Measurements from ENCODE around the gene PTCH2. TPM values are rescaled to one million over a fixed set of nuclear protein-coding genes. Genes with fewer than 3 reads are reported as not detected.
A peak's percentile ranks its signal among the peaks of the same experiment; 100 is the strongest.

PTCH2 gene
- total and polyA plus RNA-seq, 2 donors (not counting 1 experiment from before 2014, with no cell fraction given) = 1.3 to 1.7 TPM

DNA sequence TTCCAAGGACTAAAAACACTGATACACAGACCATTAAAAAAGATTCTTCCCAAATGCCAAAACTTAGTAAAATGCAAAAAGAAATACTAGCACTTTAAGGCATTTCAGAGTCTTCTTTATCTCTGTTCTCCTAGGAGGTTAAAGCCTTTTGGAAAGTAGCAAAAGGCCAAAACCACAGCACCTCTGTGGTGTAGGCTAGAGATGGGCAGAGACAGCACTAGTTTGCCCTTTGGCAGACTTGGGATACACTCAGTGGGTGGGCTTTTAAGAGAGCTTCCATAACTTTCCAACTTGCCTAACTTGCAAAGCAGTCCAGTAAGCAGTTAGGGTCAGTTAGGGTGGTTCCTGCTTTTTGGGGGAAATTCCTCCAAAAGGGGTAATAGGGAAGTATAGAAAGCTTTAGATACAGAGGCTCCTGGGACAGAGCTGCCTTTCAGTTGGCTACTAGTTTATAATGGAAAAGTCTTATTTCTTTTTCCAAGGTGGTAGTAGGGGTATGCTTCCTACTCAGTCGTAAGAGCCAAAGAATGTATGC, 17.9 kb upstream of the PTCH2 start:
- H3K27ac ChIP-seq (ENCODE audit: low read length in 2 of 2) = peak overlapping the region in 1 of 2 donors; percentile 39
- intact Hi-C loops (cut with micrococcal nuclease) = no loop called here
- no peak overlapping the region for H2AFZ ChIP-seq (ENCODE audit: insufficient read depth, low read depth, low read length, poor library complexity, severe bottlenecking)
- Mint-ChIP-seq H3K27me3 (no peaks in the 10 kb centered on the region), H3K4me1 (peaks cover 18% of the 10 kb centered on the region), H3K27ac (no peak overlapping the region), H3K4me3 (no peak overlapping the region), H3K9me3 (ENCODE audit: insufficient read depth) (no peaks in the 10 kb centered on the region)
- H3K9ac ChIP-seq (ENCODE audit: low read length) = peak overlapping the region; percentile 5
- no peak overlapping the region for H3K4me3 ChIP-seq (ENCODE audit: control extremely low read depth in 1 of 5, extremely low read depth in 1 of 5, insufficient read depth in 1 of 5, low read depth in 2 of 5, low read length in 4 of 5)
- WGBS (ENCODE audit: insufficient coverage) = no CpG with 5 or more reads among the region's 1 CpG
- no peaks in the 10 kb centered on the region for H3K27me3 ChIP-seq (replicated peaks in 1 of 4; ENCODE audit: control extremely low read depth in 1 of 4, control insufficient read depth in 3 of 4, insufficient read depth in 4 of 4, low read length in 3 of 4)
- H3K4me1 ChIP-seq (ENCODE audit: control insufficient read depth in 2 of 2, insufficient read depth in 2 of 2, low read length in 2 of 2) = peaks cover 16% of the 10 kb centered on the region in 2 donors
- TF ChIP-seq EZH2 (IDR thresholded peaks at IDR 0.05; ENCODE audit: borderline replicate concordance, insufficient read depth, low read depth, low read length, poor library complexity, severe bottlenecking) = no peak
- TF ChIP-seq, protein P1, sequence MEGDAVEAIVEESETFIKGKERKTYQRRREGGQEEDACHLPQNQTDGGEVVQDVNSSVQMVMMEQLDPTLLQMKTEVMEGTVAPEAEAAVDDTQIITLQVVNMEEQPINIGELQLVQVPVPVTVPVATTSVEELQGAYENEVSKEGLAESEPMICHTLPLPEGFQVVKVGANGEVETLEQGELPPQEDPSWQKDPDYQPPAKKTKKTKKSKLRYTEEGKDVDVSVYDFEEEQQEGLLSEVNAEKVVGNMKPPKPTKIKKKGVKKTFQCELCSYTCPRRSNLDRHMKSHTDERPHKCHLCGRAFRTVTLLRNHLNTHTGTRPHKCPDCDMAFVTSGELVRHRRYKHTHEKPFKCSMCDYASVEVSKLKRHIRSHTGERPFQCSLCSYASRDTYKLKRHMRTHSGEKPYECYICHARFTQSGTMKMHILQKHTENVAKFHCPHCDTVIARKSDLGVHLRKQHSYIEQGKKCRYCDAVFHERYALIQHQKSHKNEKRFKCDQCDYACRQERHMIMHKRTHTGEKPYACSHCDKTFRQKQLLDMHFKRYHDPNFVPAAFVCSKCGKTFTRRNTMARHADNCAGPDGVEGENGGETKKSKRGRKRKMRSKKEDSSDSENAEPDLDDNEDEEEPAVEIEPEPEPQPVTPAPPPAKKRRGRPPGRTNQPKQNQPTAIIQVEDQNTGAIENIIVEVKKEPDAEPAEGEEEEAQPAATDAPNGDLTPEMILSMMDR (IDR thresholded peaks at IDR 0.05) = no peak
- H3K4me2 ChIP-seq (replicated peaks; ENCODE audit: low read depth, low read length, poor library complexity, severe bottlenecking) = peak overlapping the region; percentile 41
- ChIA-PET CTCF (no interaction called here), POLR2A (no interaction called here)
- ATAC-seq (ENCODE audit: low read depth) = no peak
- no peak for DNase-seq
- no peaks in the 10 kb centered on the region for H3K9me3 ChIP-seq (ENCODE audit: control extremely low read depth in 1 of 3, control insufficient read depth in 2 of 3, insufficient read depth in 1 of 3, low read length in 2 of 3)
- no peaks in the 10 kb centered on the region for H4K20me1 ChIP-seq (ENCODE audit: control insufficient read depth, insufficient read depth, low read length, poor library complexity, severe bottlenecking)
- no peaks in the 10 kb centered on the region for H3K79me2 ChIP-seq (ENCODE audit: control insufficient read depth, insufficient read depth, low read length)
- H3K36me3 ChIP-seq (replicated peaks in 1 of 2; ENCODE audit: control extremely low read depth in 1 of 2, control insufficient read depth in 1 of 2, extremely low read depth in 1 of 2, insufficient read depth in 2 of 2, low read length in 1 of 2) = peaks cover 0 to 9% of the 10 kb centered on the region in 2 experiments

DNA sequence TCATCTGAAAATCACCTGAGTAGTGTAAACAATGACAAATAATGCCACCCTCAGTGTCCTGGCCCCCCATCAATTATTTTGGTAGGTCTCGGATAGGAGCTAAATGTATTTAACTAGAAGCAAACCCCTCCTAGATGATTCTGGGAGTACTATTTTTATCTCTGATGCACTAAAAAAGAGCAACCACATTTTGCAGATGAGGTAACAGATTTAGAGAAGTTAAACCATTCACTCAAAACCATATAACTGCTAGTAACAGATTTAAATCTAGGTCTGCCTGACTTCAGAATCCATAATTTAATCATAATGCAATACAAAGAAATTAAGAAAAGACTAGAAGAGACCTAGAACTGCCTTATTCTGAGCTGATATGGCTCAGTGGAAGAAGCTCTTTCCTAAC, 17.3 kb upstream of the PTCH2 start:
- no peak for ATAC-seq (ENCODE audit: low read depth)
- H3K9me3 Mint-ChIP-seq (ENCODE audit: insufficient read depth) = no peaks in the 10 kb centered on the region
- DNase-seq = no peak
- peaks cover 0 to 9% of the 10 kb centered on the region in 2 experiments for H3K36me3 ChIP-seq (replicated peaks in 1 of 2; ENCODE audit: control extremely low read depth in 1 of 2, control insufficient read depth in 1 of 2, extremely low read depth in 1 of 2, insufficient read depth in 2 of 2, low read length in 1 of 2)
- H3K9me3 ChIP-seq (ENCODE audit: control extremely low read depth in 1 of 3, control insufficient read depth in 2 of 3, insufficient read depth in 1 of 3, low read length in 2 of 3) = no peaks in the 10 kb centered on the region
- peaks cover 18% of the 10 kb centered on the region for H3K4me1 Mint-ChIP-seq
- peak overlapping the region; percentile 41 for H3K4me2 ChIP-seq (replicated peaks; ENCODE audit: low read depth, low read length, poor library complexity, severe bottlenecking)
- H3K79me2 ChIP-seq (ENCODE audit: control insufficient read depth, insufficient read depth, low read length) = no peaks in the 10 kb centered on the region
- H3K4me3 Mint-ChIP-seq = peak overlapping the region; percentile 17
- H3K27ac ChIP-seq (ENCODE audit: low read length in 2 of 2) = peak overlapping the region; percentile 39 to 52
- no peak overlapping the region for H3K27ac Mint-ChIP-seq
- CTCF ChIA-PET = no interaction called here
- no CpG with 5 or more reads among the region's 1 CpG for WGBS (ENCODE audit: insufficient coverage)
- H3K4me1 ChIP-seq (ENCODE audit: control insufficient read depth in 2 of 2, insufficient read depth in 2 of 2, low read length in 2 of 2) = peaks cover 16% of the 10 kb centered on the region in 2 donors
- H3K27me3 ChIP-seq (replicated peaks in 1 of 4; ENCODE audit: control extremely low read depth in 1 of 4, control insufficient read depth in 3 of 4, insufficient read depth in 4 of 4, low read length in 3 of 4) = no peaks in the 10 kb centered on the region
- intact Hi-C loops (cut with micrococcal nuclease) = no loop called here
- no peaks in the 10 kb centered on the region for H4K20me1 ChIP-seq (ENCODE audit: control insufficient read depth, insufficient read depth, low read length, poor library complexity, severe bottlenecking)
- peak overlapping the region; percentile 21 for H2AFZ ChIP-seq (ENCODE audit: insufficient read depth, low read depth, low read length, poor library complexity, severe bottlenecking)
- TF ChIP-seq, protein P1 (IDR thresholded peaks at IDR 0.05) = no peak
- no peak for TF ChIP-seq EZH2 (IDR thresholded peaks at IDR 0.05; ENCODE audit: borderline replicate concordance, insufficient read depth, low read depth, low read length, poor library complexity, severe bottlenecking)
- H3K27me3 Mint-ChIP-seq = no peaks in the 10 kb centered on the region
- POLR2A ChIA-PET = no interaction called here
- no peak overlapping the region for H3K4me3 ChIP-seq (ENCODE audit: control extremely low read depth in 1 of 5, extremely low read depth in 1 of 5, insufficient read depth in 1 of 5, low read depth in 2 of 5, low read length in 4 of 5)
- peak overlapping the region; percentile 5 for H3K9ac ChIP-seq (ENCODE audit: low read length)
